Left kidney (tissue), 2 donors: Measurements from ENCODE around the gene LAMC2. TPM values are rescaled to one million over a fixed set of nuclear protein-coding genes. Genes with fewer than 3 reads are reported as not detected.

Source experiments
- DNase-seq: peaks from one replicate; pipeline ENCODE4 v3.0.0-alpha.2; 2013
- polyA plus RNA-seq: library from polyadenylated mRNA; unstranded; fragments of 120-200 nt; gene quantifications from one replicate; pipeline ENCODE4 v1.2.1, GENCODE V29; 2013; ENCODE audit not compliant: insufficient read length

The LAMC2 gene
- polyA plus RNA-seq, 1 donor = 7.1 TPM

DNA sequence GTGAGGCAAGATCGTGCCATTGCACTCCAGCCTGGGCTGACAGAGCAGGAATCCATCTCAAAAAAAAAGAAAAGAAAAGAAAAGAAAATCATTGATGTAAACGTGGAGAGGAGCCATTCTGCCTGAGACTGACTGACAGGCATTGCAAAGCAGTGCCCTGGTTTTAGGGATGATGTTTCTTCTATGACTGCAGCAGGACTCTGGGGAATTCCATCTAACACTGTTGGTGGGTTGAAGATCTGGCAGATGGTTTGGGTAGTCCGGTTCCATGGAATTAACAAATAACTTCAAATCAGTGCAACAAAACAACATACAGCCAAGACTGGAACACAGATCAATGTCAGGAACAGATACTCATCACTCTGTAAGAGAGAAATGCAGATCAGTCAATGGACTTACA, 17.8 kb upstream of the LAMC2 start:
- no peak for DNase-seq

DNA sequence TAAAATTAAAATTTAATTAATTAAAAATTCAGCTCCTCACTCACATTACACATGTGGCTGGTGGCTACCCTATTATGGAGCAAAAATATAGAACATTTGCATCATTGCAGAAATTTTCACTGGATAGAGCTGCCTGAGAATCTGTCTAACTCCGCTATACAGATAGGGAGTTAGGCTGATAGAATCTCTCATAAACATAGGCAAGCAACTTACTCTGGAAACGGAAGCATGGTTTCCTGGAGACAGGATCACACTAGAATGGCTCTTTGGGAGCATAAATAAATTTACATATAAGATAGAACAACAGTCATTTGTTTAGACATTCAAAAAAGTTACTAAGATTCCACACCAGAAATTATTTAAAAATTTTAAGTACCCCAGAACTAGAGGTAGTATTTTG, 12.2 kb upstream of the LAMC2 start:
- DNase-seq = no peak

DNA sequence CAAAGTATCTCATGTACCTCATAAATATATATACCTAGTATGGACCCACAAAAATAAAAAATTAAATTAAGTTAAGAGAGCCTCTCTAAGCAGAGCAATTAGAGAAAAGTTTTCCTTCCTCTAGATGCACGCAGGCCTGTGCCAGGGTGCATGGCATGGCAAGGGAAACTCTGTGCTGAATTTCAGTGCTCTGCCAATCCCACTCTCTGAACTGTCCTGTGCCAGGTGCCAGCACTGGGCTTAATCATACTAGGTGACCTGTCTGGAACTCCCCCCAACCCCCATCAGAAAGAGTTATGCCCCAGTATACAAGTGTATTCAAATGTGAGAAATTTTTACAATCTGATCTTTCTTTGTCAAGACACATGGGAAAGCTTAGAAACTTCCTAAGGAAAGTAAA, 10.4 kb upstream of the LAMC2 start:
- DNase-seq = no peak

DNA sequence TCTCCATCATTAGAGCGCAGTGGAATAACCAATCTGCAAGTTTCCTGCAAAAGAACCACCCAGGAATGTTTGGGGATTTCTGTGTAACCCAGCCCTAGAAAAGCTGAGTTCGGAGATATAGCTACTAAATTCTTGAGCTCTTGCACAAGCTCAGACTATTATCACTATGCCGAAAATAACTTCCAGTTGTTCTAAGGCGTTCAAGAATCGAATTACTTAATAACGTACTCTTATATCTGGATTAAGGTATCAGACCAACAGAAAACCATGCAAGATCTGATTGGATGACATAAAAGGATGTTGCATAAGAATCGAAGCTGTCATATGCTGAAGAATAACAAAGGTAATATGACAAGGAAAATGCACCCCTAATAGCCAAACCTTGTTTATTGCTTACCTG, 7.5 kb upstream of the LAMC2 start:
- DNase-seq = no peak

DNA sequence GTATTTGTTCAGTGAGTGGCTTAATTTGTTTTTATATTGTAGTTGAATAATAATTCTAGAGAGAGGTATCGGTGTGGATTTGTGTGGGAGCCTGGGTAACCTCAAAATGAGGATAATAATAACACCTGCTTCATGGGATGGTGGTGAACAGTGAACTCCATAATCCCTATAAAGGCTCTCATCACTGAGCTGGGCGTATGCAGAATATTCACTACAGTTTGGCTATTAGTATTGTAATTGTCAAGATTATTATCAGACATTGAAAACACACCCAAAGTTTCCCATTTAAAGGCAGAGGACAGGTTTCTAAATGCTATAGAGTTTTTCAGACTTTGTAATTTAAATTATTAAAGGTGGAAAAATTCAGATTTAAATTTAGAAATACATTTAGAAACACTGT, 7.0 kb upstream of the LAMC2 start:
- DNase-seq = no peak

DNA sequence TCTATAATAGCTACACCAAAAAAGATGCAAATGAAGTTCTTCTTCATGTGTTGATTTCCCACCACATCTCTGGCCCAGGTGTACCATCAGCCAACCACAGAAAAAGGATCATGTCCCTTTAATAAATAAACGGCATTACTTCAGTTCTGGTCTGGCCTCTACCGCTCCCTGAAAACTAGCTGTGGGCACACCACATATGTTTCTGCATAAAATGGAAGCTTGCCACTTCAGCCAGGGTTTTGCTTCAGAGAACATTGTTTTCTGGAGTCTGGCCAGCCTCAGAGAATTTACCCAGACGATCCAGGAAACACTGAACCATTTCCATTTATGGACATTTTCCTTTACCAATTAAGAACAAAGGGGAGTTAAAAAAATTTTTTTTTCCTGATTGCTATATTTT, 5.8 kb upstream of the LAMC2 start:
- peak; percentile 69 for DNase-seq

DNA sequence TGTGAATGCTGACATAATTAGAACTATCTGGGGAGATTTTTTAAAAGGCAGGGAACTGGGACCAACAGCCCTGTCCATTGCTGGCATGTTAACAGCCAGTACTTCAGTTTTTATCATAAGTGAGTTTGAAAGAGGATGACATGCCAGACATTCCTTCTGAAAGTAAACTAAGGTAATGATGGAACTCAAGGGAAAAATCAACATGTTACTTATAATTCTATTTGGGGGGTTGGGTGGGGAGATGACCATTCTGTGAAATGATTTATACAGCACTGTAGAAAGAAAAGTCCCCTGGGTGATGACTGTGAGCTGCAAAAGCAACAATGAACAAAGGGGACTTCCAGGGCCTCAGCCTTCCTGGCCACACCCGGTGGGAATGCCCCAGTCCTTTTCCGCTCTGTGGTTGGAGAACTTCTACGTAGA, 5.4 kb upstream of the LAMC2 start:
- DNase-seq = no peak

DNA sequence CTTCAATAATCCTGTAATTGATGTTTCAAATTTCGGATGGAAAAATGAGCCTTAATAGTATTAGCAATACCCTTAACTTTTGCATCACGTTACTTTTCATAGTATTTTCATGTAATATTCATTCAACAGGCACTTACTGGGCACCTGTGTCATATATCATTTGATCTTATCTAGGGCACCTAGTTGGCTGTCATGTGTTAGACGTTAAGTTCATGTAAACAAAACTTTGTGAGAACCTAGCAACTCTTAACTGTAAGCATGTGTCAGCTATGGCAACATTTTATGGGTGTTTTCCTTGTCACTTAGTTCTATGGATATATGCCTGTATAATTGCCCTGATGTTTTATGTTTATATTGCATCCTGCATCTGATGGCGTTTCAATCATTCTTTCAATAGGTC, 777 bp downstream of the LAMC2 start:
- DNase-seq = no peak

DNA sequence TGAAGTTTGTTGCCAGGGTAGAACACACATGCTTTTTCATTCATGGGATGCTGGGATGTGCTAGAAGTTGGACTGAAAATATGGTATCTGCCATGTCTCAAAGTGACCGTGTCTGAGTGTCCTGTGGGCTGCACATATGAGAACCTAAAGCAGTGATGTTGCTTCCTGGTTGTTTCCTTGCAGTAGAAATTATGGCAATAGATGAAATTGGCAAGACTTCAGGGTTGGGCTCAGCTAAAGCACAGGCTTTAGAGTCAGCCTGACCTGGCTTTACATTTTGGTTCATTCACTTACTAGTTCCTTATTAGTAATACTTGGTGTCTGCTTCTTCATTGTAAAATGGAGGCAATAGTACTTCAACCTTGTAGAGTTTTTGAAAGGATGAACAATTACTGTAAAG, 2.2 kb downstream of the LAMC2 start:
- DNase-seq = no peak

DNA sequence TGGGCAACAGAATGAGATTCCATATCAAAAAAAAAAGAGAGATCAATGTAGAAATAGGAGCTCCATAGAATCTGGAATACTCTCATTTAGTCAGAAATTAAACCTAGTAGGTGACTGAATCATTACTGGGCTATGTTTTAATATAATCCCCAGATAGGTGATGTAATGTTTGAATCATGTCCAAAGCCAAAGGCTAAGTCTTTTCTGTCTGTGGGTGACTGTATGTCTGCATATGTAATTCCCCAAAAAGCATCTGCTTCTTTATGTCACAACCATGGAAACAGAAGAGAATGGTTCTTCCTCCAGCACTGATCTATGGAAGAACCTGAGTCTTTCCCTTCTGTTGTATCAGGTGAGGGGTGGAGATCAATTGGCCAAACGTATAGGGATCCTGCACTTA, 5.8 kb downstream of the LAMC2 start:
- DNase-seq = no peak

DNA sequence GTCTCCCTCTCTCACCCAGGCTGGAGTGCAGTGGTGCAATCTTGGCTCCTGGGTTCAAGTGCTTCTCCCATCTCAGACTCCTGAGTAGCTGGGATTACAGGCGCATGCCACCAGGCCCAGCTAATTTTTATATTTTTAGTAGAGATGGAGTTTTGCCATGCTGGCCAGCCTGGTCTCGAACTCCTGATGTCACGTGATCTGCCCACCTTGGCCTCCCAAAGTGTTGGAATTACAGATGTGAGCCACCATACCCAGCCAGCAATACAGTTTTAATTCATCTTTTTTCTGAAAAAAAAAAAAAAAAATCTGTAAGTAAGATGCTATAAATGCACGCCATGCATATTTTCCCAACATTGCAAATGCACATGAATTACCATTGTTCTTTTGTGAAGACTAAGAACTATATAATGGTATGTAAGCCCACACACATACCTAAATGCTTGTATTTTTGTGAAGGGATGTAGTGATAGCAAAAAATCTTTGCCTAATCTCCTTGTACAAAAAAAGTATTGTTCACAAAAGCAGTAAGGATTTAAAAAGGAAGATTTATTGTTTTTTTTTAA, 8.0 kb downstream of the LAMC2 start:
- no peak for DNase-seq

DNA sequence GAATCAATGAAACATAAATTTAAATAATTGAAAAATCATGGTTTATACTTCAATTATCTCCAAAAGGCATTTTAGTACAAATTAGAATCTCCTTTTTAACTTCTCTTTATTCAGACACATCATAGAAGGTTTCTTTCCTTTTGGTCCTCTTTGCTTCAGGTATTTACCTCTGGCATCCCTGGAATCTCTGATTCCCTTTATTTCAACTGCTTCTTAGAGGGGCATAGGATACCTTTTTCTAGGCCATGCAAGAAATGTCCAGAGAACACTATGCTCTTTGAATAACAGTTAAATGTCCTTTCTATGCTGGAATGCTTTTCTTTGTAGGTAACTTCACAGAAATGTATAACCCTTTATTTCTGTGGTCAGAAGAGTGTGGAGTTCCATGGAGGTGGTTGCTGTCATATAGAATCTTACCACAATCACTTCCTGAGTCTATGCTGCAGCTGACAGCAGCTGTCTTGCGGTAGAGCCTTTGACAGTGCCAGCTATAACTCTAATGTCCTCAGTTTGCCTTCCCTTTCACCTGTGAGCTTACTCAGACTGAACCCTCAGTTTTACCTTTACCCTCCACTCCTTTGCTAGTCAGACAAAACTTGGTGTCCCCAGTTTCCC, 8.6 kb downstream of the LAMC2 start:
- no peak for DNase-seq

DNA sequence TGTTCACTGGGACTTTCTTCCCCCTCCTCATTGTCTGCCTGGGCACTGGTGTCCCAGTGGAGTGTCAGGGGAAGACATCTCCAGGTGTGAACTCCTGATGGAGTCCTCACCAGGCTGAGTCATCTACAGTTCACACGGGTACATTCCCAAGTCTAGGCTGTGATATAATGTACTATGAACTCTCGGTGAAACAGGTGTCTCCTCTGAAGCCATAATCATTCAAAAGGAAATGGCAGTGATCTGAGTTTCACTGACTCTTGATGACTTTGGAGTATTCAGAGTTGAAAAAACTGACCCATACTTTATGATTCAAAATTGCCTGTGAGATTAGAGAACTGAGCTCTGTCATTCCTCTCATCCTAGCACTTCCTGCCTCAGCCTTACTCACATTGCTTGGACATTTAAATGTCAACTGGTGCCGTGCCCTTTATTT, 9.1 kb downstream of the LAMC2 start:
- DNase-seq = no peak

DNA sequence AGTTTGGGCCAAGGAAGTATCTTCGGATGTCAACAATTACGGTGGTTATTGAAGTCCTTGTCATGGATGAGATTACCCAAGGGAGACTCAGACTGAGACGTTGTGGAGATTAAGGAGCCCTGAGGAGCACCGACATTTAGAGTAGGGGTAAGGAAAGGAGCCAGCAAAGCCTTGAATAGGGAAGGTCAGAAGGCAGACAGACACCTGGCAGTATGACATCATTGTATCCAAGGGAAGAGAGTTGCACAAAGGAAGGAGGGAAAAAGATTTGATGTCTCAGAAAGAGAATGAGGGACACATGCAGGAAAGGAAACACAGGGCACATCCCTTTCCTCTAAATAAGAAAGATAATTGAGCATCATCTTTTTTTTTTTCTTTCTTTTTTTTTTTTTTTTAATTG, 11.7 kb downstream of the LAMC2 start:
- no peak for DNase-seq

DNA sequence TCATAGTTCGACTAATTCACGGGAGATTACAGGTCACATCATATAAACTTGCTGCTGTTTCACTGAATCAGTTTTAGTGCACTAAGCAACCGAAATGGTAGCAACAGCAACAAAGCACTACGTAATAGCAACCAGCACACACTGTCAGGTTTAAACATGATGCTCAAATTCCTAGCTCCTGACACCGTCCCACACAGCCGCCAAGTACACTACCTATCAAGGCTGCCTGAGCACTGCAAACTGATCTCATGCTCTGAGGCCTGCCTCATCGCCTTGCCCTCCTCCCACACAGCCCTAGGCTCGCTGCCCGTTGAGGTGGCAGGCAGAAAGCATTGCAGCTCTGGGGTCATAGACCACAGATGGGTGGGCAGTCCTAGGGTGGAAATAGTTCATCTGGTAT, 12.4 kb downstream of the LAMC2 start:
- DNase-seq = peak; percentile 62

DNA sequence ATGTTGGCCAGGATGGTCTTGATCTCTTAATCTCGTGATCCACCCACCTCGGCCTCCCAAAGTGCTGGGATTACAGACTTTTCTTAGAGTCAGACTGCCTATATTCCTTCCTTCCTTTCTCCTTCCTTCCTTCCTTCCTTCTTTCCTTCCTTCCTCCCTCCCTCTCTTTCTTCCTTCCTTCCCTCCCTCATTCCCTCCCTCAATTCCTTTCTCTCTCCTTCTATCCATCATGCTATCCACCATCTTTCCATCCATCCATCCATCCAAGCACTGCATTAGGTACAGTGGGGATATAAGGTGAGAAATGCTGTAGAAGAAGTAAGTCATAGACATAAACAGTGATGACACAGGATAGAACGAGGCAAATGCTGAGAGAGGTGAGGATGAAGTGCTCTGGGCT, 13.2 kb downstream of the LAMC2 start:
- no peak for DNase-seq

DNA sequence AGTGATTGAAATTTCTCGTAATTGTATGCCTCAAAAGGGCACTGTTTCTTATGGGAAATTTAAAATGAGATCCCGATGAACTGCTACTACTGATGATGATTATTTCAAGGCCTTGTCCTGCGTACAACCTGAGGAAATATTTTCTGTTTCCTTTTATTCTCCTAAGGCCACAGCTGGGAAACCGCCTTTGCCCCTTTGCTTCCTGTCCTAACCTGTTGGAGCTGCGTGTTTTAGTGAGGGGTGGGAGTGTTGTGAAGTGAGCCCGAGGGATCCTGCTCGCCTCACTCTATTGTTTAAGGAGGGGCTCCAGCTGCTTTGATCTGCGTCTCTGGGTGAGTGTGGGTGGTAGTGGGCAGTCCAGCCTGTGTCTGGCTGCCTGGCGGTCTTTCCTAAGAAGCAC, 14.4 kb downstream of the LAMC2 start:
- DNase-seq = no peak

DNA sequence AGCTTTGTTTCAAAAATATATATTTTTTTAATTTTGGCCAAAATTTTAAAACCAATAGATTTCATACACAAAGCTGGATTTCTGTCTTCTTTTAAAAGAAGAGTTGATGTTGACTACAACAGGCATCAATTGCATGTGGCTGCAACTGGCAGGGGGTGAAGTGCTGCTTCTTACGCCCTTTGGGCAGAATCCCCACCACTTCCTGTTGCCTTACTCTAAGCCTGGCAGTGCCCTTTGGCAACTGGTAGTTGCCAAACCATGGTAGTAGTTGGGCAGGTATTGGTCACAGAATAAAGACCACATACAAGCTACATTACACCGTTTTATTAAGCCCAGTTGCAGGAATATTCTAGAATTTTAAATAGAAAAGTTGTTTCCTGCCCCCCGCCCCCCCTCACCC, 17.0 kb downstream of the LAMC2 start:
- no peak for DNase-seq

DNA sequence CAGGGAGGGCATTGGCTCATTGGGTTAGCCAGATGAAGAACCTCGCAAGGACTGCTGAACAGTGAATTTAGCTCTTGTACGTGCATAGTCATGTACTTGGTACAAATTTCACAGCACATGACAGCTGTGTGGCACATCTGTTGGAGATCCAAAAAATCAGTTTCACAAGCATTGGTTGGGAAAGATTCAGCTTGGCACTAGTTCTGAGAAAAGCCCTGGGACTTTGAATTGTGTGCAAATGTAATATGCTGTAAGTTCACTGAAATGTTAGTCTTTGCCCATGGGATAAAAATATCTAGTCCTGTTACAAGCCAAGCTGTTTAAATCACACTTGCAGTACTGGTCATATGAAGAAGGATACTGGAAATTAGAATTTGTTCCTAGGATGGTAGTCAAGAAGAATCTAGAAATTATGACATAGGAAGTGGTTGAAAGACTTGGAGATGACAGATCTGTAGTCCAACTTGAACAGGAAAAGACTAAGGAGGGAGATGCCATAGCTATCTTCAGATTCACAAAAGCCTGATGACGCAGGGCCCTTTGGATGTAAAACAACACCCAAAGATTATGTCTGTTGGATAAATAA, 19.2 kb downstream of the LAMC2 start:
- no peak for DNase-seq

DNA sequence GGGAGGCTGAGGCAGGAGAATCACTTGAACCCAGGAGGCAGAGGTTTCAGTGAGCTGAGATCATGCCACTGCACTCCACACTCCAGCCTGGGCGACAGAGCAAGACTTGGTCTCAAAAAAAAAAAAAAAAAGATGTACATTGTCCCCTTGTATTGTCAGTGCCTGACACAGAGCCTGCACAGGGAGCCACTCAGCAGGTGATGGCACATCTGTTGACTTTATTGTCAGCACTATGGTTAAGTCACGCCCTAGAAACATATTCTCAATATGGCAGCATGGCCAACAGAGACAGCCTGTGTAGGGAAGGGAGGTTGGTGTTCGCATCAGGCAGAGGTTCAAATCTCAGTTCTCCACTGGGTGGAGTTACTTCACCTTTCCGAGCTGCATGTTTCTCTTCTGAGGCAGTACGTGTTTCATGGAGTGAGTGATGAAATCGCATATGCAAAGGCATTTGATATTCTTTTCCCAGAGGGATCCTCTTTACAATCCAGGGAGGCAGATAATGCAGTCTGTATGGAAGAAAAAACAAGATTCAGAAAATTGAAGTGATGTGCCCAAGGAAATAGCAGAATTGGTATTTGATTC, 20.6 kb downstream of the LAMC2 start:
- no peak for DNase-seq

DNA sequence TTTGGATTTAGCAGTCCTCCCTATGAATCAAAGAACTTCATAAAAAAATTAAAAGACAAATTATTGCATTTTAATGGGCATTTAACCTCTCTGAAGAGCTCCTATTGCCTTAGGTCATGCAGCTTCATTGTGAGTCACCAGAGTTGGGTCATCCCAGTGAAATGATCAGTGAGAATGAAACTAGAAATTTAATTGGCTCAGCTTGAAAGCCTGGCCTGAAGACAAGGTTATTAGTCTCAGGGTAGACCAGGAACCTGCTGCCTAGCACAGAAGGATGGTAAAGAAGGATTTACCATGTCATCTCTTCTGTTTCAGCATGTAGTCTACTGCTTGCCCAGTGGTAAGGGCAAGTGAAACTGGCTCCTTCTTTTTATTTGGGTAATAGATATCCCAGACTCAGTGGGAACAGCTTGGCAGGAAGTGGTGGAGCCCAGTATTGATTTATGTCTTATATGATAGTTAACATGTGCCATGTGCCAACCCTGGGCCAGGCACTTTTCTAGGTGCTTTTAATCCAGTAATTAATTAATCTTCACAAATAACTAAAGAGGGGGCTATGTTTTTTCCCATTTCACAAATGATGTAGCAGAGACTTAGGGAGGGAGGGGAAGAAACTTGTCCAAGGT, 23.6 kb downstream of the LAMC2 start:
- no peak for DNase-seq

DNA sequence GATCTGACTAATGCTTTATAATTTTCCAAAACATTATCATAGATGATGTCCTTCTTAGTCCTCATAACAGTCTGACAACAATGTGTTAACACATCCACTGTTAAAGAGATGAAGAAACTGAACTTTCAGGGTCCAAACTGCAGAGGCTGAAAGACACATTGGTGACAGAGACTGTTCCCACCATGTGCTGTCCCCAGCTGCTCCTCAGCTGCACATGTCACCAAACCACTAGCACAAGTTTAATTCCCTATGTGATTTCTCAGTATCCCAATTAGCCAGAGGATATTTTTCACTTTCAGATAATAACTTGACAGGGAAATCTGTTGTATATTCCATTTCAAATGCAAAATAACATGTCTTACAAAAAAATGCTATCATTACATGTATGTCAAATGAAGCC, 24.6 kb downstream of the LAMC2 start:
- no peak for DNase-seq

DNA sequence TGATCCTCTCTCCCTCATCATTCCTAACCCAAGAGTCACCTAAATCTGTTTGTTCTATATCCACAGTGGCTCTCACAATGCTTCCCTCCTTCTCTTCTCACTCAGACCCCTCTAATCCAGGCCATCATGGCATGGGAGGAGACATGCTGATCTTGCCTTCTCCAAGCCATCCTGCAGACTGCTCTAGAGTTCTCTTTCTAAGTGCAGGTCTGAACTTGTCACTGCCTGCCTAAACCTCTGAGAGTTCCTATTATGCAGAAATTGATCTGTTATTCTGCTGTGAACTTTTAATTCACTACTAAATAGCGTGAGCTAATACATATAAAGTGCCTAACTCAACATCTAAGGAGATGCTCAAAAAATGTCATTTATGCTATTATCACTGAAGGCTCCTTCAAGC, 26.8 kb downstream of the LAMC2 start:
- no peak for DNase-seq
